HG03558 (cell line): ENCODE results near the gene ARHGAP19.

Source experiments
- ATAC-seq: cut with Tn5 transposase; IDR thresholded peaks from one replicate; pipeline ENCODE4 v1.9.1; 2021; ENCODE audit warnings: moderate number of reproducible peaks; ENCODE audit not compliant: unreplicated experiment; ENCODE audit errors: extremely low read depth

Gene ARHGAP19

GRCh38 chr10:97200616-97201015, 91.8 kb downstream of the ARHGAP19 start:
- ATAC-seq: no peak

GRCh38 chr10:97199152-97199551, 93.3 kb downstream of the ARHGAP19 start:
- no peak for ATAC-seq

- no peak for ATAC-seq
These were observed 95.4 kb downstream of the ARHGAP19 start for GRCh38 chr10:97197030-97197500.

GRCh38 chr10:97196223-97197029, 96.0 kb downstream of the ARHGAP19 start:
- ATAC-seq: no peak

DNA sequence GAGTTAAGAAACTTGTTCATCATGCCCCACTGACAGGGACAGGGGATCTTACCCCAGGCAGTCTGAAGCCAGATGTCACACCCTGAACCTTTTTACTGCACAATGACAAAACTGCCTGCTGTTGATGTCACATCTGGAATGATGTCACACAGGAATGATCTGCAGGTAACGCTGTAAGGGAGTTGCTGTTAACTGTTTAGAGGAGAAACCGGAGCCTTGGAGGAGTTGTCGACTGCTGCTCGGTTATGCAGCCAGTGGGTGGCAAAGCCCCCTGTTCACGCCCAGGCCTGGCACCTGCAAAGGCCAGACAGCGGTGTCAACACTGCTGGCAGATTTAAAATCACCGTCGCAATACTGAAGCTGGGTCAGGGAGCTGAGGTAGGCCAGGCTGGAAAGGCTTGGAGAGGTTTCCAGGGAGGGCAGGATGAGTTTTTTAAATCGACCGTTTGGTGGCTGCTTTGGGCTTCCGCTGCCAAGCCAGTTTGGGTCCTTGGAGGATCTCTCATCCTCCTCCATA, 96.7 kb downstream of the ARHGAP19 start:
- ATAC-seq: no peak

- no peak for ATAC-seq
These were observed 99.4 kb downstream of the ARHGAP19 start for GRCh38 chr10:97192952-97193435.

DNA sequence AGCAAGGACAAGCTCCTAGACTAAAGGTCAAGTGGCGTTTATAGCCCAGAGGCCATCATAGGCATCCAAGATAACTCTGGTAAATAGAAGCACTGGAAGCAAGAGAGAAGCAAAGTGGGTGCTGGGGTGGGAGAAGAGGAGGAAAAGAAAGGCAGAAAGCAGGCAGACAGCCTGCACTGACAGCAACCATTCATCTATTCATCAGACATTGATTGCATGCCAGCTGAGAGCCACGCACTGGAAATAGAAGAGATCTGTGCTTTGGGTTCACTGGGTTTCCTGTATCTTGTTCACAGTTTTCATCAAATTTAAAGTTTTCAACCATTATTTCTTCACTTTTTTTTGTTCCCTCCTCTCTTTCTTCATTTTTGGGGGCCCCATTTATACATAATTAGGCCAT, 102.0 kb downstream of the ARHGAP19 start:
- no peak for ATAC-seq

DNA sequence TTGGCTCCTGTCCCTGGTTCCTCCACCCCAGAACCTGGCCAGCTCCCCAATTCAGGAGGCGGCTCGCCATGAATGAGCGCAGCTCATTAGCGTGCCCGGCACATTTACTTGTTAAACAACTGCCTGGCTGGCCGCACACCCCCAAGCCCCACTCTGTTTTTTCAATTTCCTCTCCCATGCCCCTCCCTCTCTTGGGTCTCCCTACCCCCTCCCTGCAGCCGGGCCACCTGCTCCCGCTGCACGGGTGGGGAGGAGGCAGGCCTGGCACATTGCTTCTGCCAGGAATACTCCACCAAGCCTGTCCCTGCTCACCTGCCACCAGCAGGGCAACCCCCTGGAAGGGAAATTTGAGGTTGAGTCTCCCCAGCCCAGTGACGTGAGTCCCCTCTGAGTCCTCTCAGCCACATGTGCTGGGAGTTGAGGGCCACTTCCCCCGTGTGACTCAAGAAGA, 104.2 kb downstream of the ARHGAP19 start:
- no peak for ATAC-seq

GRCh38 chr10:97186911-97187310, 105.5 kb downstream of the ARHGAP19 start:
- no peak for ATAC-seq

- no peak for ATAC-seq
These were observed 106.9 kb downstream of the ARHGAP19 start, which contains the start of gene SLIT1 for GRCh38 chr10:97185326-97186058. Gene SLIT1, minus strand, starts transcription at chr10:97185959. Its CDS starts 285 bp downstream, at chr10:97185674.

DNA sequence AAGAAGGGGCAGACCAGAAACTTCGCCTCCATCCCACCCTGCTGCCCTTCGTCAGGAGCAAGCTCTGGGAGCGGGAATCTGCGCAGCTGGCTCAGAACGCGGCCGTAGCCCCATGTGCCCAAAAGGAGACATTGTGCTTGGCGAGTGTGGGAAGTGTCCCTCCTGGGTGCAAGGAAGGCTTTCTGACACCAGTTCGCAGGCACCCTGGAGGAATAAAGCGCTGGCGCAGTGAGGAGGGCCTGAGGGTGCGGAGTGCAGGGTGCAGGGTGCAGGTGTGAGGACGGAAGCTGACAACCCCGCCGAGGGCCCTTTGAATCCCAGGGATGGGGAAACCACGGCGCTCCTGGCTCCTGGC, 107.5 kb downstream of the ARHGAP19 start:
- no peak for ATAC-seq

DNA sequence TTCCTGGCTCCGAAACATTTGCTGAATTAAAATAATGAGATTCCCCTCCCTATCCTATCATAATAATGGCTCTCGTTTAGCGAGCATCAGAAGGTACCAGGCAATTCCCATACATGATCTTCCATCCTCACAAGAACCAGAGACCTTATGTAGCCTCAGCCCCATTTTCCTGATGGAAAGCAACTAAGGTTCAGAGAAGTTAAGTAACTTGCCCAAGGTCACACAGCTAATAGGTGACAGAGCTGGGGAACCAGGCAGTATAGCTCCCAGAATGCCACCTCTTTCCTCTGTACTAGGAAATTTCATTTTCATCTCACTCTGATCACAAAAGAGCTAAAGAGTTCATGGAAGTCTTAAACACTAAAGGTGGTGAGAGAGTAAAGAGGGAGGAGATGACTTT, 109.1 kb downstream of the ARHGAP19 start:
- no peak for ATAC-seq

DNA sequence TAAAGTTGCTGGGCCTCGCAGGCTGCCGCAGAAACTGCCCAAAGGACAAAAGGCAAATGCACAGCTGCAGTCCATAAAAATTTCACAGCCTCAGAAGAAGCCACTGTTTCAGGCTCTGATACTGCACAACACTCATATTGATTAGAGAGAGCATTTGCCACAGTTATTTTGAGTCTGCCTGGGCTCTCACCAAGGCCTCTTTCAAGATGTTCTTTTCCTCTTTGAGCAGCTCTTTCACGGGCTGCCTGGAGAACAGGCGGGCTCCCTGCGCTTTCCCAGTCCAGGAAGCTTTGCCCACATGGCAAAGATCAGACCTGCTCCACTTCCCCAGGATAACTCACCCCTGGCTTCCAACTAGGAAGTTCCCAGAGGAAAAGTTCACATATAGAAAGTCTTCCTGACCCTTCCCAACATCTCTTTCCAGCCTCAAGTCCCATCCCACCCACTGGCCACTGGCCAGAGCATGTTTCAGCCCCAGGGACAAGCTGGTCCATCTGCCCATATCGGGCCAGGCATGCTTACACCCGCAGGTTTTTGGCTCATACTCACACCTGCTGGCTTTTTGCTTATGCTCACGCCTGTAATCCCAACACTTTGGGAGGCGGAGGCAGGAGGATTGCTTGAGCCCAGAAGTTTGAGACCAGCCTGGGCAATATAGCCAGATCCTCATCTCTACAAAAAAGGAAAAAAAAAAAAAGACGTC, 110.0 kb downstream of the ARHGAP19 start:
- no peak for ATAC-seq

GRCh38 chr10:97180986-97181385, 111.5 kb downstream of the ARHGAP19 start:
- no peak for ATAC-seq

- ATAC-seq: no peak
These were observed 112.1 kb downstream of the ARHGAP19 start for GRCh38 chr10:97180363-97180755.

DNA sequence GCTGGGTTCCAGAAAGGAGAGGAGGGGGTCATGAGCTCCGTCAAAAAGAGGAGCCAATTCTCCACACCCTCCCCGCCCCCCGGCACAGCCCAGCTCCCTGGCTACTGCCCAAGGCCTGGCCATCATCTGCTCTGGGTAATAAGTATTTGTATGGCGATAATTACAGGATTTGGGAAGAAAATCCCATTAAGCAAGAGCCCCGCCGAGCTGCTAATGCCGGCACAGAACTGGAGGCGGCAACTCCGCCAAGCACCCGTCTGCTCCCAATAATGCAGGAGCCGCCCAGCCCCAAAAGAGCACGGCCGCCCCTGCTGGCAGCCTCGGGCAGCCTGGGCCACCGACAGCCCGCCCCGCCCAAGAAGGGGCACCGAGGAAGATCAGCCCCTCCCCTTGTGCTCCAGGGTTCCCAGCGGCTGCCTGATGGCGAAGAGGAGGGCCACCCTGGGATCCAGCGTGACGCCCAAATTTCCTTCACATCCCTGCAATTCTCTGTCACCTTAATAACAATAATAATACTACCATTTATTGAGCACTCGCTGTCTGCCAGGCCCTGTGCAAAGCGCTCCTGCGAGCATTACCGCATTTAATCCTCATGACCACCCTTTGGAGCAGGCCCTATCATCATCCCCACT, 112.6 kb downstream of the ARHGAP19 start:
- no peak for ATAC-seq

DNA sequence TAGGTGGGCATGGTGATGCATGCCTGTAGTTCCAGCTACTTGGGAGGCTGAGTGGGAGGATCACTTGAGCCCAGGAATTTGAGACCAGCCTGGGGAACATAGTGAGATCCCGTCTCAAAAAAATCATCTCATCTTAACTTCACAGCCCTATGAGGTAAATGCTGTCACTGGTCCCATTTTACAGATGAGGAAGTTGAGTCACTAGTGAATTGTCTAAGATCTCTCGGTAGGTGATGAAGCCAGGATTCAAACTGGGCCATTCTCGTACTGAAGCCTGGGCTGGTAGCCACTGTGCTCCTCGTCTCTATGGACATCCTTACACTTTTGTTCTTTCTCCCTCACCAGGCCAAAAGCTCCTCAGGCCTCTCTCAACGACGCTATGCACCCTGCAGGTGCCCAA, 113.1 kb downstream of the ARHGAP19 start:
- ATAC-seq: no peak

DNA sequence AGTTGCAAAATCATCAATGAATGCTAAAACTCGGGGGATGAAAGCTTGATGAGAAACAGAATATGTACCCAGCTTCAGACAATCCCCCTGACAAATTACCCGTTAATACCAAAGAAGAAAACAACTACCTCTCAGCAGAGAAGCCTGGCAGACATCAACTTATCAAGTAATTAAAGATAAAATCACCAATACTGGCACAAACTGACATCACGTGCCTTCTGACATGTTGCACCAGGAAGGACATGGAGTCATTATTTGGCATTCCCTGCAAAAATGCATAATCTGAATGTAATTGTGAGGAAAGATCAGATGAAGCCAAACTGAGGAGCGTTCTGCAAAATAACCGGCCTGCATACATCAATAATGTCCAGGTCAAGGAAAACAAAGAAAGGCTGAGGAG, 114.4 kb downstream of the ARHGAP19 start:
- ATAC-seq: no peak

GRCh38 chr10:97176226-97176625, 116.2 kb downstream of the ARHGAP19 start:
- ATAC-seq: no peak

- ATAC-seq: no peak
These were observed 116.9 kb downstream of the ARHGAP19 start for GRCh38 chr10:97175586-97175985.
